NOMO-1 treated with dmso at 0.1 percent for 144 hours (cell line): ENCODE data around the gene STK11IP.

ENCODE experiments used
- DNase-seq: peaks from one replicate; lab custom pipeline; 2025; ENCODE audit not compliant: unreplicated experiment; lab: John Stamatoyannopoulos, UW

The STK11IP gene

GRCh38 chr2:219562049-219563020 lies 35.3 kb upstream of the STK11IP start:
- no peak for DNase-seq

GRCh38 chr2:219563271-219563928 lies 34.3 kb upstream of the STK11IP start:
- no peak for DNase-seq

- DNase-seq = no peak
Observed at GRCh38 chr2:219565130-219566080, 32.3 kb upstream of the STK11IP start.

- DNase-seq = no peak
Observed at GRCh38 chr2:219566640-219567039, 31.0 kb upstream of the STK11IP start.

- no peak for DNase-seq
Observed at GRCh38 chr2:219567131-219567530, 30.5 kb upstream of the STK11IP start.

GRCh38 chr2:219567791-219568361 lies 29.8 kb upstream of the STK11IP start:
- DNase-seq = no peak

- DNase-seq = no peak
Observed at GRCh38 chr2:219569041-219569440, 28.6 kb upstream of the STK11IP start.

GRCh38 chr2:219569635-219570034 lies 28.0 kb upstream of the STK11IP start:
- DNase-seq = no peak

- no peak for DNase-seq
Observed at GRCh38 chr2:219570194-219570923, 27.3 kb upstream of the STK11IP start.

GRCh38 chr2:219570924-219571310 lies 26.7 kb upstream of the STK11IP start:
- DNase-seq = no peak

- DNase-seq = peak; percentile 27
Observed at GRCh38 chr2:219571311-219572236, 26.1 kb upstream of the STK11IP start, which contains the start of gene OBSL1. OBSL1 (minus strand) TSS chr2:219571539; CDS start chr2:219571232, 307 bp downstream.

GRCh38 chr2:219572237-219573001 lies 25.2 kb upstream of the STK11IP start, which contains the start of gene INHA:
INHA (plus strand) TSS chr2:219572310; CDS start chr2:219572375, 65 bp downstream.
- no peak for DNase-seq

GRCh38 chr2:219573166-219573565 lies 24.5 kb upstream of the STK11IP start:
- no peak for DNase-seq

- no peak for DNase-seq
Observed at GRCh38 chr2:219574484-219575311, 23.0 kb upstream of the STK11IP start.

GRCh38 chr2:219575566-219576504 lies 21.8 kb upstream of the STK11IP start:
- no peak for DNase-seq
